Measurements from ENCODE around the gene HOXC5.

HOXC5 gene

DNA sequence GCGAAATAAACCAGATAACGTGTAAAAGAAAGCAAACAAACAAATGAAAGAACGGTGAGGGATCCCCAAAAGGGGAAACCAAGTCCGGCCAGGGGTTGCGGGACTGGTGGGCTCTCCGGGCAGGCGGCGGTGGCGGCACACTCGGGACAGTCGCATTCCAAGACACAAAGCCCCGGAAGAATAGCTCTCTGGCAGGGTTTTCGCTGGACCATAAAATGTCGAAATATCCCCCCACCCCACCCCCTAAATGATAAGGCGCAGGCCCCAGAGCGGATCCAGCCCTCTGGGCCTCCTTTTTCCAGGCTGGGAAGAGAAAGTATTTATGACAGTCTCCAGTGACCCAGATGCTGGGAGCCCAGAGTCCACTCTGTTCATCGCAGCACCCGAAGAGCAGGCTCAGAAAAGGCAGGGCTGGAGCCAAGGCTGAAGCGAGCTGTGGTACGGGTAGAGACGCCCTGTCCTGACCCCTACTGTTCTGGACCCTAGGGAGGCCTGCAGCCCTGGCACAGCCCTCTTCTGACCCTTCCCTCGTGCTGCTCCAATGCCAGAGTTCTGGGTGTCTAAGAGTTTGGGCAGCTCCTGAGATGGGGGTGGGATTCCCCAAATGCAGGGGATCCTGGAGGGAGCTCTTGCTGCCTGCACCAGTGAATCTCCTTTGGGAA is 26.2 kb upstream of the HOXC5 start:
- DNase-seq (ENCODE audit: low read depth in 2 of 2): no peak

DNA sequence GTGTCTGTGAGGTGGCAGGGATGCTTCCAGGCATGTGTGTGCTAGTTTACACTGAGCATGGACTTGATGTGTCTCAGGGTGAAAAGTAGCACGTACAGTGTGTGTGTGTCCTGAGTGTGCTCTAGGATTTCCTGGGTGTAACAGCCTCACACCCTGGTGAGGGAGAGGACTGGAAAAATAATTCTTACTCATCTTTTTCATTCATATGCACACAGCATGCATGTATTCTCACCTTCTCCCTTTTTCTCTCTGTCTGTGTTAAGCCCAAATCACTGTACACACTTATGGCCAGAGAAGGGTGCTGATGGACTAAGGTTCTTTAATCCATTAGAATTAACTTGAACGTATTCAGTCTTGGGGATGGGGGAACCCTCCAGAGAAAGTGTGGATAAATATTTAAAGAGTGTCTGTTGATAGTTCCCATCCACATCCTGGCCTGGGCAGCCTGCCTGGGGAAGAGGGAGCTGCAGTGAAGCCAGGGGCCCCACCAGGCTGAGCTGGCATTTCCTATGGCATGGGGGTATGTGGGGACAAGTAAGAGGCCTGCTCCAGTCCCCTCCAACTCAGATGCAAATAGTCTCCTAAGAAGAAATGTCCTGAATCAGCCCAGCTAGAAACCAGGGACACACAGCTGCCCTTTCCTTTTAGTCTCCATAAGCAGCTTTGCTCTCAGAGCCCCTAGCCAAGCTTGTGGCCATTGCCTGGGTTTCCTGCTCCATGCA is 25.2 kb upstream of the HOXC5 start:
- DNase-seq (ENCODE audit: low read depth in 2 of 2): no peak

DNA sequence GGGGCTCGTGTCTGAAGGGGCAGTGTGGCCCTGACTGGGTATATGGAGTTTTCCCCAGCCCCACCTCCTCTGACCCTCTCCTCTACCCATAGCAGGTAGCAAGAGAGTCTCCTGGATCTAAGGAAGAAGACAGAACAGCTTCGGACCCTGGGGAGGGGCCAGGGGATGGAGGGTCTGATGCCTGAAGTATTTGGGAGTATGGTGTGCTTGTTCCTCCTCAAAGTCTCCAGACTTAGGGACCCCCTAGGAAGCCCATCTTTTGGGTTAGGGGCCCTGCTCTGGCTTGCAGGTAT is 24.6 kb upstream of the HOXC5 start:
- DNase-seq (ENCODE audit: low read depth in 2 of 2): no peak

GRCh38 chr12:54009171-54010052 is 23.4 kb upstream of the HOXC5 start:
- DNase-seq (ENCODE audit: low read depth in 2 of 2): no peak

DNA sequence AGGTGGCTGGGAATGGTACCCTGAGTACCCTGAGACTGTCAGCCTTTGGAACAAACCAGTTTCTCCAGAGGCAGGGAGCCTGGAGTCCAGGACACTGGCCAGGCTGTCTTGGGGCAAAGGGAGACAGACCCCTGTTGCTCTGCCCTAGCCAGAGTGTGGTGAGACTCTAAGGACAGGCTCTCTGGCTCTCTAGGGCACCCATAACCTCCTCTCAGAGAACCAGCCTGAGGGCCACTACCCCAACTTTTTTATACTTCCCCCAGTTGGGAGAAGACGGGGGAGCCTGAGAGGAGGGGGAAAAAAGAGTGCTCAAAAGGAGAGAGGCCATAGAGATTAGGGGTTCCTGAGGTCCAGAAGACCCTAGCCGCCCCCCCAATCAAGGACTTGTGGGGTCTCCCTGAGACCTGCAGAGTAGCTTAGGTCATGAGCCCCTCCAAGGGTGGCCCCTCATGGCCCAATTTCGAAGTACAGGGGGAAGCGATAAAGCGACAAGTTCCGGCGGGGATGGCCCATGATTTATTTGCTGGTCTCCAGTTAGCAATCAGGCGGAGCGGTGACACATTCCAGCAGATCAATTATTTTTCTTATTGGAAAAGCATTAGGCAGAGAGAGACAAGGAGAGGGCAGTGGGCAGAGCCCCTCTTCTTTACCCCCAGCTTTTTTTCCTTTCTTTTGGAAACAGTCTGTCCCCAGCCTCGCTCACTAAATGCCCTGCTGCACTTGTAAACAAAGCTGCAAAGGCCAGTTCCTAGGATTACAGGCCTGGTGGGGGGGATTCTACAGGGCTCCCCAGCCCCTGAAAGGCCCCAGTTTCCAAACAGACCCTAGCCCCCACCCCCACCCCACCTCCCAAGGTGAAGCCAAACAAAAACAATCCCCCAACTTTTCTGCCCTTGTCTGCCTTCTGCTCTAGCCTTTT is 22.5 kb upstream of the HOXC5 start:
- no peak for DNase-seq (ENCODE audit: low read depth in 2 of 2)

- no peak for DNase-seq (ENCODE audit: low read depth in 2 of 2)
Observed at GRCh38 chr12:54010972-54011664, 21.7 kb upstream of the HOXC5 start.

GRCh38 chr12:54011665-54012532 is 21.0 kb upstream of the HOXC5 start:
- DNase-seq (ENCODE audit: low read depth in 2 of 2): no peak

DNA sequence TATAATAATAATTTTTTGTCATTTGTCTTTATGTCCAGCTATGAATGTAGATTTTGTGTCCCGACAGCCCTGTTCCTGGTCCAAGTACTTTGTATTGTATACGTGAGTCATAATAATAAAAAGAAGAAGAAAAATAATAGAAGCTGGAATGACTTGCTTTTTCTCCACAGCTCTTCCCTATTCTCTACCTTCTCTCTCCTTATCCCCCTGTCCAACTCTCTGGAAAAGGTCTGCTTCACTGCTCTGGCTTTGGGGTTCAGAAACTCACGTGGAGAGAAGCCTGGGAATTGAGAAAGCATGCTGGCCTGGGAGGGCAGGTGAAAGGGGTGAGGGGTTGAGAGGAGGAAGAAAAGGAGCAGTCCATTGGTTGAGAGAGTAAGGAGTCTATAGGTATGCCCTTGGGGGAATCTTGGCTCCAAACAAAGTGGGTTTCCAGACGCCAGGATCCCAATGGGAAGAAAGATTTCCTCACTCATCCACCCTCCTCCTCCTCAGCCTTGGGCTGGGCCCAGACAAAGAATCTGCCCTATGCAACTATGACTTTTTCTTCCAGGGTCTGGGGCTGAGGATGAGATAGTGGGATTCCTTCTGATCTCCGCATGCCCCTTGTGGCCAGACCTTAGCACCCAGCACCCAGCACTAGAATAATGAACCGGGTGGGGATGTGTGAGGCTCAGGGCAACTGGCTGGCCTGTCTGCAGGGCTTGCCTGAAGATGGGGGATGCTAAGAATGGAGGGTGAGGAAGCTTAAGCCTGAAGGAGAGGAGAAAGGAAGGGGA is 20.0 kb upstream of the HOXC5 start:
- DNase-seq (ENCODE audit: low read depth in 2 of 2): no peak

DNA sequence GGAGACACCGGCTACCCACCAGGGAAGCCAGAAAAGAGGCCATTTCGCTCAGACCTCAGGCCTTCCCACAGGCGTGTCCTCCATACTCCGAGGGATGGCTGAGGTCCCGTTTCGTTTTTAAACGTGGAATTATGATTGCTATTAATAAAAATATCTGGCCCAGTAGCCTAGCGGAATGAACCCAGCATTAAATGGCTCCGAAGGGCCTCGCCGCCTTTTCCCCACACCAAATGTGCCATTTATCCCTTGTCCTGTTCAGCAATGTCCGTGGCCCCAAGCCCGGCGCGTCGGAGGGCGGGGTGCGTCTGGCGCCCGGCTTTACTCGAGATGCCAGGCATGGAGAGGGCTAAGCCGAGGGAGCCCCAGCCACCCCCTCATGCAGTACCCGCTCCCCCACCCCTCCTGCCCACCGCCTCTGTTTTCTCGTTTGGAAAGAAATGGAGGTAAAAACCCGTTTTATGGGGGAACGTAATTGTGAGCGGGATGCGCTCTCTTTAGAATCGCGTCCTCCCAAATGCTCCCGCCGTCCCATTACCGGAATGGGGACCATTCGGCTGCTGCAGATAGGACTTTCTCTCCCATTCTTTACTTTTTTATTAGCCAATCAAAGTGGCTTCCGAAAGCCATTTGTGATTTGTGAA is 18.4 kb upstream of the HOXC5 start:
- DNase-seq (ENCODE audit: low read depth in 2 of 2): no peak

- DNase-seq (ENCODE audit: low read depth in 2 of 2): no peak
Observed at GRCh38 chr12:54015018-54015931, 17.6 kb upstream of the HOXC5 start.

GRCh38 chr12:54016051-54016450 is 16.8 kb upstream of the HOXC5 start:
- no peak for DNase-seq (ENCODE audit: low read depth in 2 of 2)

DNA sequence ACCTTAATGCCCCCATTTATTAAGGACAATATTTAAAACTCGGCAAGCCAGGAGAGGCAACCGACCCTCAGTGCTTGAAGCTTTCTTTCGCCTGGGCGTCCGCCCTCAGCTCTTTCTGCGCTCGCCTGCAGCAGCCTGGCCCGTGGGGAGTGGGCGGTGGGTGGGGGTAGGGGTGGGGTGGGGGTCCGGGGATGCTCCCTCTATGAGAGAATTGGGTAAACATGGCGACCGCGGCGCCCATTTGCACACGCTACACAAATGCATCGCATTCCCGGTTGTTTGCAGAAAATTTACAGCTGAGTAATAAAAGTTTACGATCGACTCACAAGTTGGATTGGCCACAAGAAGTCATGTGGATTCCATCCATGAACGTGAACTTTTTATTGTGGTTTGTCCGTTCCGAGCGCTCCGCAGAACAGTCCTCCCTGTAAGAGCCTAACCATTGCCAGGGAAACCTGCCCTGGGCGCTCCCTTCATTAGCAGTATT is 16.3 kb upstream of the HOXC5 start:
- no peak for DNase-seq (ENCODE audit: low read depth in 2 of 2)

DNA sequence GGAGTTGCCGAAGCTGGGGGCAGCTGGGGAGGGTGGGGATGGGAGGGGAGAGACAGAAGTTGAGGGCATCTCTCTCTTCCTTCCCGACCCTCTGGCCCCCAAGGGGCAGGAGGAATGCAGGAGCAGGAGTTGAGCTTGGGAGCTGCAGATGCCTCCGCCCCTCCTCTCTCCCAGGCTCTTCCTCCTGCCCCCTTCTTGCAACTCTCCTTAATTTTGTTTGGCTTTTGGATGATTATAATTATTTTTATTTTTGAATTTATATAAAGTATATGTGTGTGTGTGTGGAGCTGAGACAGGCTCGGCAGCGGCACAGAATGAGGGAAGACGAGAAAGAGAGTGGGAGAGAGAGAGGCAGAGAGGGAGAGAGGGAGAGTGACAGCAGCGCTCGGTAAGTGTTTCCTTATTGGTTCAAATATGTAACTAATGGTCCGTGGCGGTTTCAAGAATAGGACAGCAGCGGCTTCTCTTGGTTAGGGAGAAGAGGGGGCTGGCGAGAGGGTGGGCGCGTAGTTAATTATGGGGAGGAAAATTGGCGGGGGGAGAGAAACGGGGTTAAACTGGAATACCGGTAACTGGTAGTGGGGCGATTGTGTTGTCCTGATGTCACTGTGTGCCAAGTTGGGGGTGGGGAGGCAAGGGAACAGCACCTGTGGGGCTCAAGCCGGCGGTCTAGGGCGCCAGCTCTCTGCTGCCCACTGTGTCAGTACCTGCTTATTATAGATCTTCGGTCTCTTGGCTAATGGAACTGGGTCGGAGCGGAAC is 15.6 kb upstream of the HOXC5 start:
- DNase-seq (ENCODE audit: low read depth in 2 of 2): no peak

- peak; percentile 56 to 62 for DNase-seq (ENCODE audit: low read depth in 2 of 2)
Observed at GRCh38 chr12:54017878-54018467, 14.9 kb upstream of the HOXC5 start.

- DNase-seq (ENCODE audit: low read depth in 2 of 2): no peak
Observed at GRCh38 chr12:54018468-54018984, 14.3 kb upstream of the HOXC5 start.
